ENCODE data around the gene DDX23. TPM values are rescaled to one million over a fixed set of nuclear protein-coding genes. Genes with fewer than 3 reads are reported as not detected.

Gene DDX23
- polyA plus RNA-seq, 1 donor from 2014 or later: 96.5 TPM

- no peaks in the 10 kb centered on the region for H3K27me3 ChIP-seq (ENCODE audit: insufficient read depth, low read depth, low read length)
- H2AFZ ChIP-seq (ENCODE audit: low read depth, low read length): no peak overlapping the region
- no peak overlapping the region for H3K27ac ChIP-seq (ENCODE audit: low read length)
- no peaks in the 10 kb centered on the region for H3K36me3 ChIP-seq (ENCODE audit: insufficient read depth, low read length)
- no peak for TF ChIP-seq EZH2 (IDR thresholded peaks at IDR 0.05; ENCODE audit: borderline replicate concordance, insufficient read depth, low read length, poor library complexity, severe bottlenecking)
- no peak for TF ChIP-seq RAD21 (conservative IDR thresholded peaks at IDR 0.05)
- TF ChIP-seq TAF1 (IDR thresholded peaks at IDR 0.05; ENCODE audit: low read depth): no peak
- TF ChIP-seq EP300 (conservative IDR thresholded peaks at IDR 0.05; ENCODE audit: poor library complexity, severe bottlenecking): no peak
- no peak for TF ChIP-seq SMC3 (conservative IDR thresholded peaks at IDR 0.05; ENCODE audit: poor library complexity)
- TF ChIP-seq CTCF (IDR thresholded peaks at IDR 0.05; ENCODE audit: poor library complexity, severe bottlenecking): no peak
- no peak for TF ChIP-seq MXI1 (conservative IDR thresholded peaks at IDR 0.05; ENCODE audit: poor library complexity, severe bottlenecking)
- no peak for TF ChIP-seq REST (IDR thresholded peaks at IDR 0.05; ENCODE audit: borderline replicate concordance)
- no peak for TF ChIP-seq POLR2AphosphoS5 (IDR thresholded peaks at IDR 0.05)
- H3K4me3 ChIP-seq (ENCODE audit: low read length): no peak overlapping the region
- no peak overlapping the region for H3K9ac ChIP-seq (ENCODE audit: low read length)
- H4K20me1 ChIP-seq (ENCODE audit: insufficient read depth): peaks cover 3% of the 10 kb centered on the region
- no peaks in the 10 kb centered on the region for H3K9me3 ChIP-seq (ENCODE audit: low read length)
- H3K4me2 ChIP-seq (ENCODE audit: low read length): no peak overlapping the region
- no peaks in the 10 kb centered on the region for H3K9me2 ChIP-seq (ENCODE audit: insufficient read depth, low read length)
- no peaks in the 10 kb centered on the region for H3F3A ChIP-seq (ENCODE audit: insufficient read depth, low read length, poor library complexity, severe bottlenecking)
- peaks cover 18% of the 10 kb centered on the region for H3K79me2 ChIP-seq (replicated peaks; ENCODE audit: insufficient read depth, low read length)
Measured at GRCh38 chr12:48824112-48824511, 27.9 kb downstream of the DDX23 start.

- H3K79me2 ChIP-seq (replicated peaks; ENCODE audit: insufficient read depth, low read length): peaks cover 24% of the 10 kb centered on the region
- TF ChIP-seq TAF1 (IDR thresholded peaks at IDR 0.05; ENCODE audit: low read depth) (no peak), EP300 (conservative IDR thresholded peaks at IDR 0.05; ENCODE audit: poor library complexity, severe bottlenecking) (no peak), SMC3 (conservative IDR thresholded peaks at IDR 0.05; ENCODE audit: poor library complexity) (no peak), CTCF (IDR thresholded peaks at IDR 0.05; ENCODE audit: poor library complexity, severe bottlenecking) (no peak), EZH2 (IDR thresholded peaks at IDR 0.05; ENCODE audit: borderline replicate concordance, insufficient read depth, low read length, poor library complexity, severe bottlenecking) (no peak), MXI1 (conservative IDR thresholded peaks at IDR 0.05; ENCODE audit: poor library complexity, severe bottlenecking) (no peak), POLR2AphosphoS5 (IDR thresholded peaks at IDR 0.05) (no peak), RAD21 (conservative IDR thresholded peaks at IDR 0.05) (no peak), REST (IDR thresholded peaks at IDR 0.05; ENCODE audit: borderline replicate concordance) (no peak)
- no peak overlapping the region for H2AFZ ChIP-seq (ENCODE audit: low read depth, low read length)
- no peaks in the 10 kb centered on the region for H3F3A ChIP-seq (ENCODE audit: insufficient read depth, low read length, poor library complexity, severe bottlenecking)
- H4K20me1 ChIP-seq (ENCODE audit: insufficient read depth): peaks cover 3% of the 10 kb centered on the region
- H3K9ac ChIP-seq (ENCODE audit: low read length): no peak overlapping the region
- H3K9me2 ChIP-seq (ENCODE audit: insufficient read depth, low read length): no peaks in the 10 kb centered on the region
- H3K4me2 ChIP-seq (ENCODE audit: low read length): no peak overlapping the region
- no peaks in the 10 kb centered on the region for H3K27me3 ChIP-seq (ENCODE audit: insufficient read depth, low read depth, low read length)
- H3K4me3 ChIP-seq (ENCODE audit: low read length): no peak overlapping the region
- no peaks in the 10 kb centered on the region for H3K9me3 ChIP-seq (ENCODE audit: low read length)
- H3K27ac ChIP-seq (ENCODE audit: low read length): no peak overlapping the region
- H3K36me3 ChIP-seq (ENCODE audit: insufficient read depth, low read length): no peaks in the 10 kb centered on the region
Measured at GRCh38 chr12:48823281-48823680, 28.7 kb downstream of the DDX23 start.
